K562 (cell line): Measurements from ENCODE around the gene IGSF9. TPM values are rescaled to one million over a fixed set of nuclear protein-coding genes. Genes with fewer than 3 reads are reported as not detected.
A peak's percentile ranks its signal among the peaks of the same experiment; 100 is the strongest.

Source experiments
- BCOR ChIP-seq: fragments of 450-650 bp; IDR thresholded peaks from 2 replicates; pipeline ENCODE4 v1.6.1; 2016
- BRF1 ChIP-seq: IDR thresholded peaks from 3 replicates; pipeline ENCODE4 v1.6.1; 2011; ENCODE audit warnings: borderline replicate concordance, mild to moderate bottlenecking; ENCODE audit not compliant: insufficient read length; ENCODE audit errors: extremely low read depth
- C11orf30 ChIP-seq: fragments of 450-650 bp; IDR thresholded peaks from 2 replicates; pipeline ENCODE4 v1.6.1; 2016; ENCODE audit warnings: low read depth, mild to moderate bottlenecking
- FIP1L1 ChIP-seq: fragments of 200-400 bp; formaldehyde crosslinking; IDR thresholded peaks from 2 replicates; pipeline ENCODE4 v1.6.1; 2018; ENCODE audit warnings: mild to moderate bottlenecking, low read depth, low read length; ENCODE audit not compliant: poor library complexity, severe bottlenecking
- HDAC3 ChIP-seq: fragments of 450-650 bp; IDR thresholded peaks from 2 replicates; pipeline ENCODE4 v1.6.1; 2018; ENCODE audit warnings: borderline replicate concordance, mild to moderate bottlenecking, moderate library complexity; ENCODE audit not compliant: partially characterized antibody
- KDM2B ChIP-seq: fragments of 250-450 bp; sonication (Bioruptor Pico); IDR thresholded peaks from 2 replicates; pipeline ENCODE4 v1.8.0; 2021; ENCODE audit warnings: mild to moderate bottlenecking, moderate library complexity
- NFE2L1 ChIP-seq: fragments of 450-650 bp; IDR thresholded peaks from 2 replicates; pipeline ENCODE4 v1.6.1; 2016; ENCODE audit warnings: missing genetic modification characterization, low read depth, mild to moderate bottlenecking, missing compliant biosample characterization, moderate library complexity, borderline replicate concordance
- RBM34 ChIP-seq: fragments of 200-400 bp; formaldehyde crosslinking; IDR thresholded peaks from 2 replicates; pipeline ENCODE4 v1.6.1; 2018; ENCODE audit warnings: low read length, borderline replicate concordance; ENCODE audit not compliant: insufficient read depth
- RFX7 ChIP-seq: fragments of 250-450 bp; sonication (Bioruptor Pico); IDR thresholded peaks from 2 replicates; pipeline ENCODE4 v1.5.1; 2021; ENCODE audit warnings: mild to moderate bottlenecking
- SMC3 ChIP-seq: conservative IDR thresholded peaks from 2 replicates; pipeline ENCODE4 v1.6.1; 2011; ENCODE audit warnings: low read depth, low read length, improper control_type of control experiment; ENCODE audit not compliant: insufficient read depth
- SREBF2 ChIP-seq: sonication (generic); formaldehyde crosslinking; IDR thresholded peaks from 2 replicates; pipeline ENCODE4 v1.4.0; 2020; ENCODE audit warnings: mild to moderate bottlenecking, missing genetic modification reagents
- YY1 ChIP-seq, 3 experiments: IDR thresholded peaks; 2 replicates each; pipeline ENCODE4 v1.6.1; 2011; ENCODE audit warnings: low read length in 2 of 3, mild to moderate bottlenecking in 2 of 3, moderate library complexity in 2 of 3, borderline replicate concordance in 1 of 3, control low read depth in 1 of 3, low read depth in 1 of 3; ENCODE audit not compliant: insufficient read depth in 3 of 3, insufficient replicate concordance in 2 of 3, control insufficient read depth in 1 of 3, insufficient read length in 1 of 3; ENCODE audit errors: extremely low read depth in 1 of 3
- ZC3H8 ChIP-seq: fragments of 450-650 bp; IDR thresholded peaks from 2 replicates; pipeline ENCODE4 v1.6.1; 2017
- ZNF140 ChIP-seq: fragments of 250-450 bp; sonication (Bioruptor Pico); IDR thresholded peaks from 2 replicates; pipeline ENCODE4 v1.8.0; 2021; ENCODE audit warnings: moderate library complexity, mild to moderate bottlenecking, inconsistent platforms
- ZNF184 ChIP-seq: sonication (generic); formaldehyde crosslinking; IDR thresholded peaks from 2 replicates; pipeline ENCODE4 v1.5.0; 2020; ENCODE audit warnings: missing genetic modification reagents
- ZNF431 ChIP-seq: sonication (generic); formaldehyde crosslinking; IDR thresholded peaks from 2 replicates; pipeline ENCODE4 v1.8.0; 2022; ENCODE audit warnings: mild to moderate bottlenecking, missing genetic modification reagents
- ZNF717 ChIP-seq: fragments of 250-450 bp; sonication (Bioruptor Pico); IDR thresholded peaks from 2 replicates; pipeline ENCODE4 v1.5.0; 2021
- polyA plus RNA-seq, 8 experiments: library from polyadenylated mRNA; depleted of rRNA in 4 of 8; stranded (reverse) in 5 of 8; unstranded in 3 of 8; fragments of >200 nt; fragmentation: Nextera tagmentation in 2 of 8; fragmentation: Illumina TruSeq in 1 of 8; extraction: Ambion mirVana in 2 of 8; extraction: Trizol in 1 of 8; gene quantifications; 2 replicates each; pipeline versions ENCODE4 v1.2.1 to v1.2.3, GENCODE V29; 2011 to 2014; ENCODE audit warnings: inconsistent platforms in 1 of 8, missing spikeins in 1 of 8
- total RNA-seq, 7 experiments: library from RNA; depleted of rRNA in 6 of 7; stranded (reverse); fragments of >200 nt in 6 of 7; fragmentation: Illumina TruSeq in 2 of 7; extraction: Trizol in 2 of 7; gene quantifications; 2 replicates each; pipeline versions ENCODE4 v1.2.1 to v1.2.3, GENCODE V29; 2011 to 2021; ENCODE audit warnings: low replicate concordance in 1 of 7
- TF ChIP-seq, protein P1 (sequence below): fragments of 450-650 bp; formaldehyde crosslinking; IDR thresholded peaks from 2 replicates; pipeline ENCODE4 v1.4.0; 2020; ENCODE audit warnings: mild to moderate bottlenecking, mixed read lengths
- TF ChIP-seq, protein P2 (sequence below): fragments of 250-450 bp; sonication (Bioruptor Pico); IDR thresholded peaks from 2 replicates; pipeline ENCODE4 v1.8.0; 2022; ENCODE audit warnings: moderate library complexity, mild to moderate bottlenecking, inconsistent platforms
- TF ChIP-seq, protein P3 (sequence below): sonication (generic); formaldehyde crosslinking; IDR thresholded peaks from 2 replicates; pipeline ENCODE4 v1.8.1; 2023; ENCODE audit warnings: mild to moderate bottlenecking, missing genetic modification reagents
- TF ChIP-seq, protein P4 (sequence below): fragments of 450-650 bp; IDR thresholded peaks from 2 replicates; pipeline ENCODE4 v1.6.1; 2016; ENCODE audit warnings: missing biosample characterization, missing genetic modification characterization
- TF ChIP-seq, protein P5 (sequence below), 2 experiments: fragments of 250-450 bp in 1 of 2; fragments of 450-650 bp in 1 of 2; sonication (Bioruptor Pico) in 1 of 2; IDR thresholded peaks; 2 replicates each; pipeline versions ENCODE4 v1.6.1 to v1.8.0; 2016 to 2021; ENCODE audit warnings: mild to moderate bottlenecking in 2 of 2, moderate library complexity in 2 of 2, missing compliant biosample characterization in 1 of 2, missing genetic modification characterization in 1 of 2

The IGSF9 gene
- total and polyA plus RNA-seq, 9 of the 15 experiments (the other 6 are each of a cell fraction or from before 2014, with no cell fraction given) = 0.03 to 0.29 (median 0.07) TPM; not detected in 1

DNA sequence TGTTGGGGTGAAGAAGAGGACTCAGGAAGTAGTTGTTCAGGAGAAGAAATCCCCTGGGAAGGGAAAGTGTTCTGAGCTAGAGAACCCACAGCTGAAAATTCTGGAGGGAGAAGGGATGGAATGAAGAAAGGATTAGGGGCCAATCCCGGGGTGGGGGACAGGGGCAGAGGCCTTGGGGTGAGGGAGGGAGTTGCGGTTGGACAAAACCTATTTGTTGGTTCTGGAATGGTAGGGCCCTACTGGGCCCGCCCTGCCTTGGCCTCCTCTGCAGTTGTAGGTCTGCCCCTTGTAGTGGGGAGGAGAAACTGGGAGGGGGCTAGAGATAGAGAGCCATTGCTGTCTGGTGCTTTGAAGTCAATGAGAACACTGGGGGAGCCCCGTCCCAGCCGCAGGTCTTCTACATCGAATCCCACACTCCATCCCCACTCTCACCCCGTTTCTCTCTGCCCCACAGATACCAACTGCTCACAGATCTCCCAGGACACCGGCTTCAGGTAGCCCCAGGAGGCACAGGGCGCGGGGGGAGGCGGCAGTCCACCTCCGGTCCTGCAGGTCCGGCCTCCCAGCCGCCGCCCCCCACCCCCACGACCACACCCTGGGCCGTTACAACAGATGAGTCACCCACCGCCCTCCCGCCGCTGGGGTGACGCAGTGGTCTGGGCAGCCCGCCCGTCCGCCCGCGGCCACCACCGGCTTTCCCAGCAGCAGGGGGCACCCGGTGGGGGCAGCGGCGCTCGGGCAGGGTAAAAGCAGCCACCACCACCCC lies 21.2 kb downstream of the IGSF9 start (continued):
- TF ChIP-seq, protein P1, sequence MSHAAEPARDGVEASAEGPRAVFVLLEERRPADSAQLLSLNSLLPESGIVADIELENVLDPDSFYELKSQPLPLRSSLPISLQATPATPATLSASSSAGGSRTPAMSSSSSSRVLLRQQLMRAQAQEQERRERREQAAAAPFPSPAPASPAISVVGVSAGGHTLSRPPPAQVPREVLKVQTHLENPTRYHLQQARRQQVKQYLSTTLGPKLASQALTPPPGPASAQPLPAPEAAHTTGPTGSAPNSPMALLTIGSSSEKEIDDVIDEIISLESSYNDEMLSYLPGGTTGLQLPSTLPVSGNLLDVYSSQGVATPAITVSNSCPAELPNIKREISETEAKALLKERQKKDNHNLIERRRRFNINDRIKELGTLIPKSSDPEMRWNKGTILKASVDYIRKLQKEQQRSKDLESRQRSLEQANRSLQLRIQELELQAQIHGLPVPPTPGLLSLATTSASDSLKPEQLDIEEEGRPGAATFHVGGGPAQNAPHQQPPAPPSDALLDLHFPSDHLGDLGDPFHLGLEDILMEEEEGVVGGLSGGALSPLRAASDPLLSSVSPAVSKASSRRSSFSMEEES (CRISPR knock-in tag) = no peak
- TF ChIP-seq RFX7 (CRISPR knock-in tag) (no peak), KDM2B (no peak), HDAC3 (peak; percentile 78), ZNF140 (CRISPR knock-in tag) (no peak), RBM34 (no peak), BRF1 (no peak), ZNF717 (CRISPR knock-in tag) (no peak), FIP1L1 (peak; percentile 83), ZC3H8 (no peak), SMC3 (no peak), ZNF184 (no peak), C11orf30 (peak; percentile 50; the same call in 1 of the 2 replicates), SREBF2 (CRISPR knock-in tag) (no peak), NFE2L1 (tag) (no peak), ZNF431 (CRISPR knock-in tag) (no peak), YY1 (IDR thresholded peaks at IDR 0.05; ENCODE audit: borderline replicate concordance in 1 of 3, control insufficient read depth in 1 of 3, extremely low read depth in 1 of 3, insufficient read depth in 3 of 3, insufficient read length in 1 of 3, insufficient replicate concordance in 2 of 3, low read depth in 1 of 3, low read length in 2 of 3) (peak in 1 of 3 experiments; percentile 37), BCOR (peak; percentile 41; the same call in 1 of the 2 replicates)
- TF ChIP-seq, protein P2, sequence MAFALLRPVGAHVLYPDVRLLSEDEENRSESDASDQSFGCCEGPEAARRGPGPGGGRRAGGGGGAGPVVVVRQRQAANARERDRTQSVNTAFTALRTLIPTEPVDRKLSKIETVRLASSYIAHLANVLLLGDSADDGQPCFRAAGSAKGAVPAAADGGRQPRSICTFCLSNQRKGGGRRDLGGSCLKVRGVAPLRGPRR (CRISPR knock-in tag) = no peak
- TF ChIP-seq, protein P3, sequence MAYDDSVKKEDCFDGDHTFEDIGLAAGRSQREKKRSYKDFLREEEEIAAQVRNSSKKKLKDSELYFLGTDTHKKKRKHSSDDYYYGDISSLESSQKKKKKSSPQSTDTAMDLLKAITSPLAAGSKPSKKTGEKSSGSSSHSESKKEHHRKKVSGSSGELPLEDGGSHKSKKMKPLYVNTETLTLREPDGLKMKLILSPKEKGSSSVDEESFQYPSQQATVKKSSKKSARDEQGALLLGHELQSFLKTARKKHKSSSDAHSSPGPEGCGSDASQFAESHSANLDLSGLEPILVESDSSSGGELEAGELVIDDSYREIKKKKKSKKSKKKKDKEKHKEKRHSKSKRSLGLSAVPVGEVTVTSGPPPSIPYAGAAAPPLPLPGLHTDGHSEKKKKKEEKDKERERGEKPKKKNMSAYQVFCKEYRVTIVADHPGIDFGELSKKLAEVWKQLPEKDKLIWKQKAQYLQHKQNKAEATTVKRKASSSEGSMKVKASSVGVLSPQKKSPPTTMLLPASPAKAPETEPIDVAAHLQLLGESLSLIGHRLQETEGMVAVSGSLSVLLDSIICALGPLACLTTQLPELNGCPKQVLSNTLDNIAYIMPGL (CRISPR knock-in tag) = no peak
- TF ChIP-seq, protein P4, sequence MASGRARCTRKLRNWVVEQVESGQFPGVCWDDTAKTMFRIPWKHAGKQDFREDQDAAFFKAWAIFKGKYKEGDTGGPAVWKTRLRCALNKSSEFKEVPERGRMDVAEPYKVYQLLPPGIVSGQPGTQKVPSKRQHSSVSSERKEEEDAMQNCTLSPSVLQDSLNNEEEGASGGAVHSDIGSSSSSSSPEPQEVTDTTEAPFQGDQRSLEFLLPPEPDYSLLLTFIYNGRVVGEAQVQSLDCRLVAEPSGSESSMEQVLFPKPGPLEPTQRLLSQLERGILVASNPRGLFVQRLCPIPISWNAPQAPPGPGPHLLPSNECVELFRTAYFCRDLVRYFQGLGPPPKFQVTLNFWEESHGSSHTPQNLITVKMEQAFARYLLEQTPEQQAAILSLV = no peak
- TF ChIP-seq, protein P5, sequence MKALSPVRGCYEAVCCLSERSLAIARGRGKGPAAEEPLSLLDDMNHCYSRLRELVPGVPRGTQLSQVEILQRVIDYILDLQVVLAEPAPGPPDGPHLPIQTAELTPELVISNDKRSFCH (CRISPR knock-in tag; IDR thresholded peaks at IDR 0.05) = no peak
- TF ChIP-seq, protein P5 (tag; IDR thresholded peaks at IDR 0.05) = no peak
